HG03159 (cell line): ENCODE data around the gene MFN2.
"Not testable (repeated sequence)": the region's sequence is repeated elsewhere in the genome, so short reads cannot be mapped to it uniquely, and the experiment has no call there.

ENCODE experiments used
- ATAC-seq: cut with Tn5 transposase; IDR thresholded peaks from one replicate; pipeline ENCODE4 v1.9.1; 2021; ENCODE audit warnings: mild to moderate bottlenecking, moderate library complexity; ENCODE audit not compliant: unreplicated experiment

The MFN2 gene

GRCh38 chr1:11997081-11997850, 17.0 kb downstream of the MFN2 start:
- ATAC-seq = no peak

- ATAC-seq = no peak
Measured at GRCh38 chr1:11998636-11999035, 18.4 kb downstream of the MFN2 start.

GRCh38 chr1:11999236-11999635, 19.0 kb downstream of the MFN2 start:
- no peak for ATAC-seq

GRCh38 chr1:12001249-12001917, 21.1 kb downstream of the MFN2 start:
- no peak for ATAC-seq

GRCh38 chr1:12001996-12002493, 21.8 kb downstream of the MFN2 start:
- ATAC-seq = no peak

- ATAC-seq = no peak
Measured at GRCh38 chr1:12003762-12004161, 23.5 kb downstream of the MFN2 start.

GRCh38 chr1:12005488-12006166, 25.4 kb downstream of the MFN2 start:
- no peak for ATAC-seq

GRCh38 chr1:12006167-12006921, 26.1 kb downstream of the MFN2 start:
- no peak for ATAC-seq

GRCh38 chr1:12007204-12007603, 27.0 kb downstream of the MFN2 start:
- ATAC-seq = no peak

GRCh38 chr1:12008355-12008754, 28.1 kb downstream of the MFN2 start:
- not testable (repeated sequence) for ATAC-seq

- no peak for ATAC-seq
Measured at GRCh38 chr1:12009318-12009947, 29.2 kb downstream of the MFN2 start.

GRCh38 chr1:12010746-12011570, 30.7 kb downstream of the MFN2 start:
- no peak for ATAC-seq

- no peak for ATAC-seq
Measured at GRCh38 chr1:12011998-12012397, 31.8 kb downstream of the MFN2 start.

- no peak for ATAC-seq
Measured at GRCh38 chr1:12012560-12013316, 32.5 kb downstream of the MFN2 start.

- ATAC-seq = no peak
Measured at GRCh38 chr1:12014141-12014991, 34.1 kb downstream of the MFN2 start.

GRCh38 chr1:12015001-12015491, 34.8 kb downstream of the MFN2 start:
- no peak for ATAC-seq

GRCh38 chr1:12015499-12015898, 35.3 kb downstream of the MFN2 start:
- ATAC-seq = no peak

- no peak for ATAC-seq
Measured at GRCh38 chr1:12016182-12016581, 35.9 kb downstream of the MFN2 start.
